Activated T-cell treated with anti-CD3 and anti-CD28 coated beads, Interleukin-2, amount 50 U/mL, for 48 hours (primary cell): ENCODE results near the gene DHRS12.

Experiments used
- DNase-seq, 2 experiments: peaks; one replicate each; pipeline ENCODE4 v3.0.0-alpha.2; 2020

DHRS12 gene

DNA sequence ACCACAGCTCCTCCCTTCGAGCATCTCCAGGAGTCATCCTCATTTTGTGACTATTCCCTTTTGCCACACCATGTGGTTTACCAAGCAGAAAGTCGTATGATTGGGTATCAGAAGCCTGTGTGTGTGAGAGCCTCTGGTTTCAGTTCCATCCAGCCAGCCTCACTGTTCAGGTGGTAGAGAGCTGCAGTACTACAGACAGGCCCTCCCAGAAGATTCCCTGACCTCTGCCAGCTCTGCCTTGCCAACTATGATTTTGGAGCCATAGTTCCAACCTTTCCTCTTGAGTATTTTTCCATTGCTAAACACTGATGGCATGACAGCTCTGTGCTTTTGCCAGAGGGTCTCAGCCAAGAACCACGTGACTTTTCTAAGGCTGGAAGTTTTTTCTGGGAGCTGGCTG, 82.5 kb downstream of the DHRS12 start:
- DNase-seq = no peak

DNA sequence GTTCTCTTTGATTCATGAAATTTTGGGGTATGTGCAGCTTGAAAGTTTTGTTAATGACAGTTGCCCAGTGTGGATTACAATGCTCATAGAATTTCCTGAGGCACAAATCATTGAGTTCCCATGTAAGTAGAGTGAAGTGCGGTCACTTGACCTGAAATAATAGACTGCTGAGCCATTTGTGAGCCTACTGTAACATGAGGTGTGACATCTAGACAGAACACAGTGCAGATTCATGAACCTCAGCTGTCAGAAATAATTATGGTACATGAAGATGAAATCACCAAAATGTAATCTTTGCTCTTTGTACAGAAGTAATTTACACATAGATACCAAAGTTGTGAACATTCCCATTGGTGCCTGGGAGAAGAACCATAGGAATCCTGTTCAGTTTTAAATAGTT, 84.6 kb downstream of the DHRS12 start:
- DNase-seq = no peak
